Choroid plexus epithelial cell (primary cell): Measurements from ENCODE around the gene TIMM50.

Experiments
- DNase-seq: peaks from one replicate; pipeline ENCODE4 v3.0.0-alpha.2; 2010; ENCODE audit warnings: low read depth
- H3K4me3 ChIP-seq: 2 replicates; pipeline ENCODE4 v1.5.1; 2011; ENCODE audit warnings: low read depth, mild to moderate bottlenecking, control low read depth, low read length, moderate library complexity
- TF ChIP-seq, protein P1 (sequence below): conservative IDR thresholded peaks from 2 replicates; pipeline ENCODE4 v1.5.1; 2011; ENCODE audit warnings: low read depth, mild to moderate bottlenecking, control low read depth, inconsistent platforms, low read length, moderate library complexity

Gene TIMM50

GRCh38 chr19:39518458-39518857, 37.8 kb downstream of the TIMM50 start:
- H3K4me3 ChIP-seq: no peak overlapping the region
- TF ChIP-seq, protein P1, sequence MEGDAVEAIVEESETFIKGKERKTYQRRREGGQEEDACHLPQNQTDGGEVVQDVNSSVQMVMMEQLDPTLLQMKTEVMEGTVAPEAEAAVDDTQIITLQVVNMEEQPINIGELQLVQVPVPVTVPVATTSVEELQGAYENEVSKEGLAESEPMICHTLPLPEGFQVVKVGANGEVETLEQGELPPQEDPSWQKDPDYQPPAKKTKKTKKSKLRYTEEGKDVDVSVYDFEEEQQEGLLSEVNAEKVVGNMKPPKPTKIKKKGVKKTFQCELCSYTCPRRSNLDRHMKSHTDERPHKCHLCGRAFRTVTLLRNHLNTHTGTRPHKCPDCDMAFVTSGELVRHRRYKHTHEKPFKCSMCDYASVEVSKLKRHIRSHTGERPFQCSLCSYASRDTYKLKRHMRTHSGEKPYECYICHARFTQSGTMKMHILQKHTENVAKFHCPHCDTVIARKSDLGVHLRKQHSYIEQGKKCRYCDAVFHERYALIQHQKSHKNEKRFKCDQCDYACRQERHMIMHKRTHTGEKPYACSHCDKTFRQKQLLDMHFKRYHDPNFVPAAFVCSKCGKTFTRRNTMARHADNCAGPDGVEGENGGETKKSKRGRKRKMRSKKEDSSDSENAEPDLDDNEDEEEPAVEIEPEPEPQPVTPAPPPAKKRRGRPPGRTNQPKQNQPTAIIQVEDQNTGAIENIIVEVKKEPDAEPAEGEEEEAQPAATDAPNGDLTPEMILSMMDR: no peak
- no peak for DNase-seq

- H3K4me3 ChIP-seq: no peak overlapping the region
- TF ChIP-seq, protein P1: no peak
- DNase-seq: no peak
Observed at GRCh38 chr19:39518975-39519374, 38.3 kb downstream of the TIMM50 start.

DNA sequence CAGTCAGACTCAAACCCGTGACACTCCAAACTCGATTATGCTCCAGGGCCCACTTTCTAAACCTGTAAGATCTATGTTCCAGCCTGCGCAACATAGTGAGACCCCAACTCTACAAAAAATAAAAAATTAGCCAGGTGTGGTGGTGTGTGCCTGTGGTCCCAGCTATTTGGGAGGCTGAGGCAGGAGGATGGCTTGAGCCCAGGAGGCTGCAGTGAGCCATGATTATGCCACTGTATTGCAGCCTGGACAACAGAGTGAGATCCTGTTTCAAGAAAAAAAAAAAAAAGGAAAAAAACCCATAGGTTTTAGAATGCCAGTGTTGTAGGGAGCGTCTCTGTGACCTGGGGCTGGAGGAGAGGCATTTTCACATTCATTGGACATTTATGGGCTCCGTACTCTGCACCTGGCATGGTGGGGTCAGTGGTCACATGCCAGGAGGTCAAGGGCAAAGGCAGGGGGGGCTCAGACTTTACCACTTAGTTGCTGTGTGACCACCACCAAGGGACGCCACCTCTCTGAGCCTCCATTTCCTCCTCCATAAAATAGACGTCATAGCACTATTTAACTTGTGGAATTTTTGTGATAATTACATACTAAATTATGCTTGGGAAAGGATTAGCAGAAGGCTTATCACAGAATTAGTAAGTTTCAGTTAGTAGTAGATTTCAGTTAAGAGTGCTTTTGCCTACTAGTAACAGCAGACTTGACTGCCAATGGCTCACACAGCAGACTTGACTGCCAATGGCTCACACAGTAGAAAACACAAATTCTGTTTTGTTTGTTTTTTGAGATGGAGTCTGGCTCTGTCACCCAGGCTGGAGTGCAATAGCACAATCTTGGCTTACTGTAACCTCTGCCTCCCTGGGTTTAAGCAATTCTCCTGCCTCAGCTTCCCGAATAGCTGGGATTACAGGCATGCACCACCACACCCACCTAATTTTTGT, 40.2 kb downstream of the TIMM50 start:
- TF ChIP-seq, protein P1: no peak
- H3K4me3 ChIP-seq: no peak overlapping the region
- no peak for DNase-seq

GRCh38 chr19:39524495-39524894, 43.9 kb downstream of the TIMM50 start:
- TF ChIP-seq, protein P1: no peak
- no peak overlapping the region for H3K4me3 ChIP-seq
- no peak for DNase-seq

- no peak overlapping the region for H3K4me3 ChIP-seq
- DNase-seq: no peak
- TF ChIP-seq, protein P1: no peak
Observed at GRCh38 chr19:39525205-39525604, 44.6 kb downstream of the TIMM50 start.

- DNase-seq: no peak
- TF ChIP-seq, protein P1: no peak
Observed at GRCh38 chr19:39531834-39532232, 51.2 kb downstream of the TIMM50 start.

More at GRCh38 chr19:39531834-39532232, 51.2 kb downstream of the TIMM50 start:
- H3K4me3 ChIP-seq: peak overlapping the region; percentile 97
